DMS153 treated with DMSO at 0.1 percent for 48 hours (cell line): ENCODE results near the gene IGSF21.

ENCODE experiments used
- DNase-seq: peaks from one replicate; lab custom pipeline; 2025; ENCODE audit not compliant: unreplicated experiment; lab: John Stamatoyannopoulos, UW

IGSF21 gene

GRCh38 chr1:18107369-18108298, at the start of gene IGSF21:
IGSF21 (plus strand) TSS chr1:18107798; CDS start chr1:18108129, 331 bp downstream.
- DNase-seq = peak; percentile 62

- DNase-seq = no peak
Observed at GRCh38 chr1:18058206-18058921, 49.2 kb upstream of the IGSF21 start.

- no peak for DNase-seq
Observed at GRCh38 chr1:18058981-18059605, 48.5 kb upstream of the IGSF21 start.

- DNase-seq = no peak
Observed at GRCh38 chr1:18060366-18060765, 47.2 kb upstream of the IGSF21 start.

- DNase-seq = no peak
Observed at GRCh38 chr1:18062185-18062584, 45.4 kb upstream of the IGSF21 start.

GRCh38 chr1:18064534-18064933, 43.1 kb upstream of the IGSF21 start:
- DNase-seq = no peak

- no peak for DNase-seq
Observed at GRCh38 chr1:18066576-18066975, 41.0 kb upstream of the IGSF21 start.

- DNase-seq = no peak
Observed at GRCh38 chr1:18069903-18070302, 37.7 kb upstream of the IGSF21 start.

GRCh38 chr1:18072066-18072465, 35.5 kb upstream of the IGSF21 start:
- no peak for DNase-seq

- no peak for DNase-seq
Observed at GRCh38 chr1:18073066-18073642, 34.4 kb upstream of the IGSF21 start.

GRCh38 chr1:18077657-18078215, 29.9 kb upstream of the IGSF21 start:
- peak; percentile 93 for DNase-seq

GRCh38 chr1:18079941-18080735, 27.5 kb upstream of the IGSF21 start:
- no peak for DNase-seq

- no peak for DNase-seq
Observed at GRCh38 chr1:18085387-18086074, 22.1 kb upstream of the IGSF21 start.

- no peak for DNase-seq
Observed at GRCh38 chr1:18088077-18088594, 19.5 kb upstream of the IGSF21 start.

- no peak for DNase-seq
Observed at GRCh38 chr1:18089488-18089887, 18.1 kb upstream of the IGSF21 start.

- peak; percentile 57 for DNase-seq
Observed at GRCh38 chr1:18090636-18091035, 17.0 kb upstream of the IGSF21 start.

GRCh38 chr1:18091660-18092446, 15.7 kb upstream of the IGSF21 start:
- no peak for DNase-seq

- no peak for DNase-seq
Observed at GRCh38 chr1:18093193-18093592, 14.4 kb upstream of the IGSF21 start.

GRCh38 chr1:18093646-18094045, 14.0 kb upstream of the IGSF21 start:
- no peak for DNase-seq
